Measurements from ENCODE around the gene OPA1. TPM values are rescaled to one million over a fixed set of nuclear protein-coding genes. Genes with fewer than 3 reads are reported as not detected.

Gene OPA1
- total and polyA plus RNA-seq, 2 experiments from 2014 or later = 24.9 to 89.9 TPM

DNA sequence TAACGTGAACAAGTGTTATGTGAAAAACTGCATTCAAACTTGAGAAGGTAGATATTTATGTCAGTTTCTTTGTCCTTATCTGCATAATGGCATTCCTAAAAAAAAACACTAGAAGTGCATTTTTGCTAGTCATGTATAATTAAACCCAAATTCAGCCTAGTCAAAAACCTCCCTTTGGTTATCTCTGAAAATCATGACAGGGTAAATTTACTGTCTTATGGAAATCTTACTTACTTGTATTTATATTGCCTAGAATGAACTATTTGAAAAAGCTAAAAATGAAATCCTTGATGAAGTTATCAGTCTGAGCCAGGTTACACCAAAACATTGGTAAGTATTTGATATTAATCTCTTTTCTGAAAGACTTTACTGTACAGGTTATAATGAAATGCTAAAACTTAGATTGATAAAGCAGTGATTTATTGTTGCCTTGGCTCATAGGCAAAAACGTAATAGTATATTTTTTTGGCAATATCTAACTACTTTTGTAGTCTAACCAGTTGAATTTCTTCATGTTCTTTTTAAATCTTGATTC lies 55.6 kb downstream of the OPA1 start:
- no peak overlapping the region for H3K4me3 Mint-ChIP-seq
- peaks cover 37% of the 10 kb centered on the region for H3K36me3 Mint-ChIP-seq (ENCODE audit: low read depth)
- no peaks in the 10 kb centered on the region for H4K20me1 ChIP-seq (replicated peaks; ENCODE audit: insufficient read depth)
- H3K27ac ChIP-seq (ENCODE audit: low read depth) = no peak overlapping the region
- DNase-seq (ENCODE audit: low spot score) = no peak
- H2AFZ ChIP-seq = no peak overlapping the region
- H3K4me2 ChIP-seq = no peak overlapping the region
- no peaks in the 10 kb centered on the region for H3K27me3 Mint-ChIP-seq (ENCODE audit: insufficient read depth, low read depth, poor library complexity)
- no peaks in the 10 kb centered on the region for H3F3A ChIP-seq (replicated peaks; ENCODE audit: low read depth)
- no peaks in the 10 kb centered on the region; the same call in 1 of the 2 replicates for H3K4me1 ChIP-seq (ENCODE audit: insufficient read depth)
- no peak for TF ChIP-seq NANOG (IDR thresholded peaks at IDR 0.05; ENCODE audit: borderline replicate concordance)
- no peaks in the 10 kb centered on the region for H3K9me3 Mint-ChIP-seq
- H3K27ac Mint-ChIP-seq = no peak overlapping the region
- ATAC-seq = no peak
- H3K4me1 Mint-ChIP-seq = peaks cover 4% of the 10 kb centered on the region
- H3K4me3 ChIP-seq = no peak overlapping the region
- H3K36me3 ChIP-seq (ENCODE audit: insufficient read depth) = peaks cover 31% of the 10 kb centered on the region
- H3K79me2 ChIP-seq (replicated peaks; ENCODE audit: insufficient read depth) = no peaks in the 10 kb centered on the region
- no peaks in the 10 kb centered on the region for H3K9me2 ChIP-seq (ENCODE audit: insufficient read depth)
- no peaks in the 10 kb centered on the region for H3K27me3 ChIP-seq (ENCODE audit: insufficient read depth)

- Histone ChIP-seq H3K27ac (ENCODE audit: low read depth) (no peak overlapping the region; the same call in 1 of the 2 replicates), H3K79me2 (replicated peaks; ENCODE audit: insufficient read depth) (no peaks in the 10 kb centered on the region), H3K36me3 (ENCODE audit: insufficient read depth) (peaks cover 18% of the 10 kb centered on the region), H2AFZ (no peak overlapping the region), H3K4me1 (ENCODE audit: insufficient read depth) (no peaks in the 10 kb centered on the region), H3K9me2 (ENCODE audit: insufficient read depth) (no peaks in the 10 kb centered on the region), H3K4me2 (no peak overlapping the region), H3F3A (replicated peaks; ENCODE audit: low read depth) (no peaks in the 10 kb centered on the region), H3K4me3 (no peak overlapping the region), H3K27me3 (ENCODE audit: insufficient read depth) (no peaks in the 10 kb centered on the region), H4K20me1 (replicated peaks; ENCODE audit: insufficient read depth) (no peaks in the 10 kb centered on the region)
- no peak for DNase-seq (ENCODE audit: low spot score)
- no peaks in the 10 kb centered on the region for H3K9me3 Mint-ChIP-seq
- no peak for ATAC-seq
- peaks cover 32% of the 10 kb centered on the region; the same call in 2 of the 3 replicates for H3K36me3 Mint-ChIP-seq (ENCODE audit: low read depth)
- H3K4me3 Mint-ChIP-seq = no peak overlapping the region
- TF ChIP-seq EZH2 (IDR thresholded peaks at IDR 0.05; ENCODE audit: low read depth, unreplicated experiment) (no peak), JUNB (IDR thresholded peaks at IDR 0.05; ENCODE audit: unreplicated experiment) (no peak), ZNF331 (CRISPR knock-in tag; IDR thresholded peaks at IDR 0.05; ENCODE audit: low read depth) (no peak), ETS1 (IDR thresholded peaks at IDR 0.05) (no peak)
- TF ChIP-seq, protein P1, sequence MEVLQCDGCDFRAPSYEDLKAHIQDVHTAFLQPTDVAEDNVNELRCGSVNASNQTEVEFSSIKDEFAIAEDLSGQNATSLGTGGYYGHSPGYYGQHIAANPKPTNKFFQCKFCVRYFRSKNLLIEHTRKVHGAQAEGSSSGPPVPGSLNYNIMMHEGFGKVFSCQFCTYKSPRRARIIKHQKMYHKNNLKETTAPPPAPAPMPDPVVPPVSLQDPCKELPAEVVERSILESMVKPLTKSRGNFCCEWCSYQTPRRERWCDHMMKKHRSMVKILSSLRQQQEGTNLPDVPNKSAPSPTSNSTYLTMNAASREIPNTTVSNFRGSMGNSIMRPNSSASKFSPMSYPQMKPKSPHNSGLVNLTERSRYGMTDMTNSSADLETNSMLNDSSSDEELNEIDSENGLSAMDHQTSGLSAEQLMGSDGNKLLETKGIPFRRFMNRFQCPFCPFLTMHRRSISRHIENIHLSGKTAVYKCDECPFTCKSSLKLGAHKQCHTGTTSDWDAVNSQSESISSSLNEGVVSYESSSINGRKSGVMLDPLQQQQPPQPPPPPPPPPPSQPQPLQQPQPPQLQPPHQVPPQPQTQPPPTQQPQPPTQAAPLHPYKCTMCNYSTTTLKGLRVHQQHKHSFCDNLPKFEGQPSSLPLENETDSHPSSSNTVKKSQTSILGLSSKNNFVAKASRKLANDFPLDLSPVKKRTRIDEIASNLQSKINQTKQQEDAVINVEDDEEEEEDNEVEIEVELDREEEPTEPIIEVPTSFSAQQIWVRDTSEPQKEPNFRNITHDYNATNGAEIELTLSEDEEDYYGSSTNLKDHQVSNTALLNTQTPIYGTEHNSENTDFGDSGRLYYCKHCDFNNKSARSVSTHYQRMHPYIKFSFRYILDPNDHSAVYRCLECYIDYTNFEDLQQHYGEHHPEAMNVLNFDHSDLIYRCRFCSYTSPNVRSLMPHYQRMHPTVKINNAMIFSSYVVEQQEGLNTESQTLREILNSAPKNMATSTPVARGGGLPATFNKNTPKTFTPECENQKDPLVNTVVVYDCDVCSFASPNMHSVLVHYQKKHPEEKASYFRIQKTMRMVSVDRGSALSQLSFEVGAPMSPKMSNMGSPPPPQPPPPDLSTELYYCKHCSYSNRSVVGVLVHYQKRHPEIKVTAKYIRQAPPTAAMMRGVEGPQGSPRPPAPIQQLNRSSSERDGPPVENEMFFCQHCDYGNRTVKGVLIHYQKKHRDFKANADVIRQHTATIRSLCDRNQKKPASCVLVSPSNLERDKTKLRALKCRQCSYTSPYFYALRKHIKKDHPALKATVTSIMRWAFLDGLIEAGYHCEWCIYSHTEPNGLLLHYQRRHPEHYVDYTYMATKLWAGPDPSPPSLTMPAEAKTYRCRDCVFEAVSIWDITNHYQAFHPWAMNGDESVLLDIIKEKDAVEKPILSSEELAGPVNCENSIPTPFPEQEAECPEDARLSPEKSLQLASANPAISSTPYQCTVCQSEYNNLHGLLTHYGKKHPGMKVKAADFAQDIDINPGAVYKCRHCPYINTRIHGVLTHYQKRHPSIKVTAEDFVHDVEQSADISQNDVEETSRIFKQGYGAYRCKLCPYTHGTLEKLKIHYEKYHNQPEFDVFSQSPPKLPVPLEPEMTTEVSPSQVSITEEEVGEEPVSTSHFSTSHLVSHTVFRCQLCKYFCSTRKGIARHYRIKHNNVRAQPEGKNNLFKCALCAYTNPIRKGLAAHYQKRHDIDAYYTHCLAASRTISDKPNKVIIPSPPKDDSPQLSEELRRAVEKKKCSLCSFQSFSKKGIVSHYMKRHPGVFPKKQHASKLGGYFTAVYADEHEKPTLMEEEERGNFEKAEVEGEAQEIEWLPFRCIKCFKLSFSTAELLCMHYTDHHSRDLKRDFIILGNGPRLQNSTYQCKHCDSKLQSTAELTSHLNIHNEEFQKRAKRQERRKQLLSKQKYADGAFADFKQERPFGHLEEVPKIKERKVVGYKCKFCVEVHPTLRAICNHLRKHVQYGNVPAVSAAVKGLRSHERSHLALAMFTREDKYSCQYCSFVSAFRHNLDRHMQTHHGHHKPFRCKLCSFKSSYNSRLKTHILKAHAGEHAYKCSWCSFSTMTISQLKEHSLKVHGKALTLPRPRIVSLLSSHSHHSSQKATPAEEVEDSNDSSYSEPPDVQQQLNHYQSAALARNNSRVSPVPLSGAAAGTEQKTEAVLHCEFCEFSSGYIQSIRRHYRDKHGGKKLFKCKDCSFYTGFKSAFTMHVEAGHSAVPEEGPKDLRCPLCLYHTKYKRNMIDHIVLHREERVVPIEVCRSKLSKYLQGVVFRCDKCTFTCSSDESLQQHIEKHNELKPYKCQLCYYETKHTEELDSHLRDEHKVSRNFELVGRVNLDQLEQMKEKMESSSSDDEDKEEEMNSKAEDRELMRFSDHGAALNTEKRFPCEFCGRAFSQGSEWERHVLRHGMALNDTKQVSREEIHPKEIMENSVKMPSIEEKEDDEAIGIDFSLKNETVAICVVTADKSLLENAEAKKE (CRISPR knock-in tag; IDR thresholded peaks at IDR 0.05) = no peak
- H3K4me1 Mint-ChIP-seq = peaks cover under 1% of the 10 kb centered on the region; the same call in 1 of the 3 replicates
- no peak overlapping the region for H3K27ac Mint-ChIP-seq
- H3K27me3 Mint-ChIP-seq (ENCODE audit: insufficient read depth, low read depth, poor library complexity) = no peaks in the 10 kb centered on the region
Measured at GRCh38 chr3:193650585-193650984, 57.6 kb downstream of the OPA1 start.

Data from GM23338 (cell line).